Keratinocyte (primary cell): ENCODE data around the gene FBLN1. TPM values are rescaled to one million over a fixed set of nuclear protein-coding genes. Genes with fewer than 3 reads are reported as not detected.

Experiments
- DNase-seq: peaks from one replicate; pipeline ENCODE4 v3.0.0-alpha.2; 2011; ENCODE audit warnings: low read depth, missing footprints, low spot score
- FAIRE-seq: peaks from 2 replicates; lab custom pipeline; 2011; peaks lifted over from hg19 to GRCh38; lab: Jason Lieb, UNC
- H2AFZ ChIP-seq: 2 replicates; pipeline ENCODE4 v1.6.0; 2012; ENCODE audit warnings: low read length, control low read depth, inconsistent platforms; ENCODE audit not compliant: control insufficient read depth
- H3K27ac ChIP-seq: 2 replicates; pipeline ENCODE4 v1.5.1; 2011; ENCODE audit warnings: low read length; ENCODE audit not compliant: control insufficient read depth, insufficient read depth
- H3K27me3 ChIP-seq: 3 replicates; pipeline ENCODE4 v1.6.0; 2011; ENCODE audit warnings: low read length; ENCODE audit not compliant: control insufficient read depth, insufficient read depth; ENCODE audit errors: extremely low read depth
- H3K36me3 ChIP-seq, 2 experiments: 2 replicates in 1 of 2; 3 replicates in 1 of 2; pipeline ENCODE4 v1.5.1; 2011; ENCODE audit warnings: low read length in 2 of 2, mild to moderate bottlenecking in 1 of 2; ENCODE audit not compliant: control insufficient read depth in 2 of 2, insufficient read depth in 2 of 2; ENCODE audit errors: extremely low read depth in 1 of 2
- H3K4me1 ChIP-seq: 3 replicates; pipeline ENCODE4 v1.5.1; 2011; ENCODE audit warnings: low read length; ENCODE audit not compliant: control insufficient read depth, insufficient read depth; ENCODE audit errors: extremely low read depth
- H3K4me2 ChIP-seq: 3 replicates; pipeline ENCODE4 v1.6.0; 2011; ENCODE audit warnings: low read depth, low read length; ENCODE audit not compliant: control insufficient read depth, insufficient read depth; ENCODE audit errors: extremely low read depth
- H3K4me3 ChIP-seq, 3 experiments: fragments of 200-600 bp in 1 of 3; sonication (generic) in 1 of 3; 2 replicates in 2 of 3; 3 replicates in 1 of 3; pipeline ENCODE4 v1.5.1; 2011 to 2016; ENCODE audit warnings: low read length in 3 of 3, mild to moderate bottlenecking in 3 of 3, control low read depth in 2 of 3, inconsistent platforms in 1 of 3, low read depth in 1 of 3, mixed read lengths in 1 of 3, mixed run types in 1 of 3, moderate library complexity in 1 of 3; ENCODE audit not compliant: control insufficient read depth in 2 of 3, insufficient read depth in 2 of 3; ENCODE audit errors: extremely low read depth in 1 of 3
- H3K79me2 ChIP-seq: 2 replicates; pipeline ENCODE4 v1.6.0; 2012; ENCODE audit warnings: low read length; ENCODE audit not compliant: control insufficient read depth, insufficient read depth
- H3K9ac ChIP-seq: 3 replicates; pipeline ENCODE4 v1.6.0; 2011; ENCODE audit warnings: low read length; ENCODE audit not compliant: control insufficient read depth, insufficient read depth; ENCODE audit errors: extremely low read depth
- H3K9me1 ChIP-seq: 3 replicates; pipeline ENCODE4 v1.6.0; 2011; ENCODE audit warnings: low read length; ENCODE audit not compliant: control insufficient read depth, insufficient read depth; ENCODE audit errors: extremely low read depth
- H3K9me3 ChIP-seq: 2 replicates; pipeline ENCODE4 v1.5.1; 2012; ENCODE audit warnings: low read depth, low read length; ENCODE audit not compliant: control insufficient read depth
- H4K20me1 ChIP-seq: 3 replicates; pipeline ENCODE4 v1.6.0; 2011; ENCODE audit warnings: low read length; ENCODE audit not compliant: control insufficient read depth, insufficient read depth; ENCODE audit errors: extremely low read depth
- CTCF ChIP-seq, 3 experiments: IDR thresholded peaks in 1 of 3; conservative IDR thresholded peaks in 1 of 3; optimal IDR thresholded peaks in 1 of 3; 2 replicates in 2 of 3; 3 replicates in 1 of 3; pipeline versions ENCODE3 to v1.5.1; 2011; ENCODE audit warnings: low read length in 3 of 3, mild to moderate bottlenecking in 3 of 3, moderate library complexity in 2 of 3, control low read depth in 1 of 3, inconsistent platforms in 1 of 3; ENCODE audit not compliant: insufficient read depth in 2 of 3; ENCODE audit errors: extremely low read depth in 1 of 3
- EZH2 ChIP-seq: IDR thresholded peaks from one replicate; pipeline ENCODE4 v1.6.1; 2012; ENCODE audit warnings: inconsistent platforms, mild to moderate bottlenecking, low read length, moderate library complexity
- dilution Hi-C: fragments of 300-500 bp; cut with MboI; formaldehyde crosslinking; loops from one replicate; pipeline ENCODE4 v1.7.0; 2020; ENCODE audit warnings: low sequenced_read_pairs; ENCODE audit not compliant: extremely low pct_ligation_motif_present
- polyA plus RNA-seq, 5 experiments: library from polyadenylated mRNA; depleted of rRNA in 3 of 5; stranded (reverse) in 3 of 5; stranded (forward) in 1 of 5; unstranded in 1 of 5; fragments of >200 nt; gene quantifications; 1 replicate in 1 of 5; 2 replicates in 3 of 5; 3 replicates in 1 of 5; pipeline versions ENCODE4 v1.2.1 to v1.2.3, GENCODE V29; 2011 to 2012; ENCODE audit warnings: missing spikeins in 2 of 5, low read depth in 1 of 5, low replicate concordance in 1 of 5

The FBLN1 gene
- polyA plus RNA-seq, 1 donor (not counting 4 experiments of a cell fraction or from before 2014, with no cell fraction given), result 13.7 TPM

GRCh38 chr22:45563362-45564040, 60.8 kb downstream of the FBLN1 start:
- Histone ChIP-seq H3K36me3 (no peaks in the 10 kb centered on the region), H3K4me2 (no peak overlapping the region), H3K79me2 (no peaks in the 10 kb centered on the region), H3K4me1 (peaks cover under 1% of the 10 kb centered on the region), H3K4me3 (no peak overlapping the region), H3K9me1 (no peaks in the 10 kb centered on the region), H3K27ac (no peak overlapping the region), H3K27me3 (no peaks in the 10 kb centered on the region), H3K9me3 (no peaks in the 10 kb centered on the region), H4K20me1 (no peaks in the 10 kb centered on the region), H3K9ac (no peak overlapping the region), H2AFZ (no peak overlapping the region)
- no peak for FAIRE-seq
- TF ChIP-seq EZH2 (no peak), CTCF (optimal IDR thresholded peaks at IDR 0.05 in 1 of 3, IDR thresholded peaks at IDR 0.05 in 1 of 3, conservative IDR thresholded peaks at IDR 0.05 in 1 of 3; ENCODE audit: extremely low read depth in 1 of 3, insufficient read depth in 2 of 3, low read length in 3 of 3) (no peak)
- dilution Hi-C loops, result no loop called here
- DNase-seq, result no peak

- no peak overlapping the region for H3K9ac ChIP-seq
Observed at GRCh38 chr22:45564349-45565030, 61.8 kb downstream of the FBLN1 start.

More at GRCh38 chr22:45564349-45565030, 61.8 kb downstream of the FBLN1 start:
- Histone ChIP-seq H3K36me3 (no peaks in the 10 kb centered on the region), H3K4me1 (no peaks in the 10 kb centered on the region), H3K9me1 (no peaks in the 10 kb centered on the region), H3K79me2 (no peaks in the 10 kb centered on the region), H3K4me2 (no peak overlapping the region), H3K4me3 (no peak overlapping the region), H3K27ac (no peak overlapping the region), H3K27me3 (no peaks in the 10 kb centered on the region), H4K20me1 (no peaks in the 10 kb centered on the region), H2AFZ (no peak overlapping the region), H3K9me3 (no peaks in the 10 kb centered on the region)
- dilution Hi-C loops, result no loop called here
- TF ChIP-seq CTCF (optimal IDR thresholded peaks at IDR 0.05 in 1 of 3, IDR thresholded peaks at IDR 0.05 in 1 of 3, conservative IDR thresholded peaks at IDR 0.05 in 1 of 3; ENCODE audit: extremely low read depth in 1 of 3, insufficient read depth in 2 of 3, low read length in 3 of 3), result no peak
- DNase-seq, result no peak
- no peak for FAIRE-seq
